ENCODE measurements around the gene PRKAG2.

DNA sequence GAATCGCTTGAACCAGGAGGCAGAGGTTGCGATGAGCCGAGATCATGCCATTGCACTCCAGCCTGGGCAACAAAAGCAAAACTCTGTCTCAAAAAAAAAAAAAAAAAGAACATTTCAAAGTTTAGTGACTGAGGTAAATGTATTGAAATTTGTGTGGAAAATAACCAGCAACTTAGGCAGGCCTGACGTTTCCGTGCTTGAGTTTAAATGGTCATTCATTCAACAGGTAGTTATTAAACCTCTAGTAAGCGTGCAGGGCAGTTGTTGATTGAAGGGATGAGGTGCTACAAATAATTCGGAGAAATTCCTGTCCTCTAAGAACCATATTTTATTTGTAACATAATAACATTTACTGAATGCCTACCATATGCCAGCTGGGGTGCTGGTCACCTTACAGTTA lies 135.3 kb downstream of the PRKAG2 start:
- no peak for TF ChIP-seq CTCF (IDR thresholded peaks at IDR 0.05)
- TF ChIP-seq POLR2A (IDR thresholded peaks at IDR 0.05), result no peak

All from thyroid gland (tissue), 4 donors.